H1 (cell line): Measurements from ENCODE around the gene MRM1. TPM values are rescaled to one million over a fixed set of nuclear protein-coding genes. Genes with fewer than 3 reads are reported as not detected.

Source experiments
- CBX8 ChIP-seq: fragments of 300-800, 300-1000 bp; sonication (generic); IDR thresholded peaks from 2 replicates; pipeline ENCODE4 v1.7.1; 2016; ENCODE audit warnings: low read depth, low read length, borderline replicate concordance
- CEBPB ChIP-seq: IDR thresholded peaks from 2 replicates; pipeline ENCODE4 v1.6.1; 2012; ENCODE audit warnings: low read depth, low read length
- CTBP2 ChIP-seq: IDR thresholded peaks from 2 replicates; pipeline ENCODE4 v1.7.0; 2011; ENCODE audit warnings: borderline replicate concordance, mild to moderate bottlenecking, moderate library complexity, mixed read lengths, low read length; ENCODE audit not compliant: insufficient read depth, insufficient read length
- FOSL1 ChIP-seq: IDR thresholded peaks from 2 replicates; pipeline ENCODE4 v1.6.1; 2011; ENCODE audit warnings: mild to moderate bottlenecking, low read depth, low read length, moderate library complexity; ENCODE audit not compliant: insufficient read depth
- JUN ChIP-seq: IDR thresholded peaks from 2 replicates; pipeline ENCODE4 v1.6.1; 2011; ENCODE audit warnings: low read depth, mild to moderate bottlenecking, improper control_type of control experiment, low read length
- KDM1A ChIP-seq: fragments of 200-600, 300-600 bp; sonication (generic); IDR thresholded peaks from 2 replicates; pipeline ENCODE4 v1.7.1; 2016; ENCODE audit warnings: mild to moderate bottlenecking, low read length, borderline replicate concordance
- KDM4A ChIP-seq: IDR thresholded peaks from one replicate; pipeline ENCODE4 v1.7.1; 2012; ENCODE audit warnings: low read depth, mild to moderate bottlenecking, moderate library complexity, low read length, inconsistent platforms; ENCODE audit not compliant: severe bottlenecking
- MAX ChIP-seq: IDR thresholded peaks from 2 replicates; pipeline ENCODE4 v1.6.1; 2012; ENCODE audit warnings: inconsistent platforms
- SIRT6 ChIP-seq: IDR thresholded peaks from one replicate; pipeline ENCODE4 v1.7.1; 2012; ENCODE audit warnings: low read length, inconsistent platforms
- SP1 ChIP-seq: IDR thresholded peaks from 2 replicates; pipeline ENCODE4 v1.6.1; 2011; ENCODE audit warnings: low read depth, low read length
- YY1 ChIP-seq: IDR thresholded peaks from 2 replicates; pipeline ENCODE4 v1.6.1; 2011; ENCODE audit warnings: low read depth, mild to moderate bottlenecking, low read length
- polyA plus RNA-seq, 7 experiments: library from polyadenylated mRNA; depleted of rRNA in 3 of 7; stranded (reverse) in 5 of 7; unstranded in 2 of 7; fragments of >200 nt in 5 of 7; fragments of 200-250 nt in 2 of 7; gene quantifications; 1 replicate in 5 of 7; 2 replicates in 1 of 7; 4 replicates in 1 of 7; pipeline versions ENCODE4 v1.2.1 to v1.2.3, GENCODE V29; 2011 to 2013; ENCODE audit warnings: missing spikeins in 2 of 7, mixed read lengths in 2 of 7
- total RNA-seq: library from RNA; stranded (reverse); fragmentation: NEBNext Ultra II Directional; extraction: Animal tissue kit (Norgen Biotek cat#: 25700); gene quantifications from 2 replicates; pipeline ENCODE4 v1.2.1, GENCODE V29; 2021

Gene MRM1
- total and polyA plus RNA-seq, 2 of the 8 experiments (the other 6 are each of a cell fraction or from before 2014, with no cell fraction given), result 9.9 to 11.2 TPM

- TF ChIP-seq CTBP2 (no peak), FOSL1 (no peak), SIRT6 (no peak), YY1 (0 out of 2 replicates have a peak, but pooled peaks have one; percentile 4), CEBPB (no peak), SP1 (0 out of 2 replicates have a peak, but pooled peaks have one; percentile 13), MAX (peak; percentile 31), KDM1A (no peak), KDM4A (peak; percentile 56), CBX8 (no peak), JUN (no peak)
Measured at GRCh38 chr17:36591434-36592315, 9.7 kb upstream of the MRM1 start, which contains the start of gene DHRS11 (continued).
